Sigmoid colon (tissue), 7 donors: Measurements from ENCODE around the gene SLC9A3. TPM values are rescaled to one million over a fixed set of nuclear protein-coding genes. Genes with fewer than 3 reads are reported as not detected.

Source experiments
- DNase-seq: peaks from one replicate; pipeline ENCODE4 v3.0.0-alpha.2; 2019
- H3K27ac ChIP-seq, 4 donors: fragments of 200-600 bp; sonication (generic); one replicate each; pipeline ENCODE4 v1.5.1; 2016 to 2019; ENCODE audit warnings: mild to moderate bottlenecking in 1 of 4
- H3K27me3 ChIP-seq, 3 donors: fragments of 200-600 bp; sonication (generic); one replicate each; pipeline ENCODE4 v1.5.1; 2019; ENCODE audit warnings: mild to moderate bottlenecking in 1 of 3
- H3K36me3 ChIP-seq, 4 donors: fragments of 200-600 bp; sonication (generic); one replicate each; pipeline ENCODE4 v1.5.1; 2016 to 2019
- H3K4me1 ChIP-seq, 4 donors: fragments of 200-600 bp; sonication (generic); one replicate each; pipeline ENCODE4 v1.5.1; 2017 to 2019
- H3K4me3 ChIP-seq, 4 donors: fragments of 200-600 bp; sonication (generic); one replicate each; pipeline ENCODE4 v1.5.1; 2017 to 2019; ENCODE audit warnings: mild to moderate bottlenecking in 2 of 4, moderate library complexity in 1 of 4
- H3K9me3 ChIP-seq, 4 donors: fragments of 200-600 bp in 3 of 4; sonication (generic) in 3 of 4; one replicate each; pipeline versions ENCODE4 v1.5.1 to v1.6.1; 2013 to 2019
- EP300 ChIP-seq, 4 donors: sonication (generic); formaldehyde crosslinking; IDR thresholded peaks; one replicate each; pipeline ENCODE4 v1.6.1; 2017; ENCODE audit warnings: antibody characterized with exemption in 4 of 4
- POLR2A ChIP-seq, 2 donors: fragments of 450-650 bp; IDR thresholded peaks; one replicate each; pipeline ENCODE4 v1.6.1; 2016; ENCODE audit warnings: antibody characterized with exemption in 2 of 2, mild to moderate bottlenecking in 2 of 2, moderate library complexity in 2 of 2
- POLR2AphosphoS5 ChIP-seq, 4 donors: sonication (generic); formaldehyde crosslinking; IDR thresholded peaks; one replicate each; pipeline ENCODE4 v1.6.1; 2017; ENCODE audit warnings: antibody characterized with exemption in 4 of 4
- whole genome bisulfite sequencing, 2 donors: extraction: QIAGEN DNeasy Blood & Tissue Kit; methylation state at CpG; one replicate each; pipeline ENCODE4 v1.1.7; 2013; 5-methylcytosine and 5-hydroxymethylcytosine counted together
- intact Hi-C: fragments of 100-400 bp; cut with DNase I; formaldehyde crosslinking; loops from one replicate; pipeline ENCODE4 v1.15.1; 2023
- polyA plus RNA-seq, 3 donors: library from polyadenylated mRNA; stranded (reverse); fragments of 200-250 nt; gene quantifications; one replicate each; pipeline ENCODE4 v1.2.3, GENCODE V29; 2013
- total RNA-seq, 4 donors: library from RNA; depleted of rRNA; stranded (reverse); fragments of >200 nt; gene quantifications; one replicate each; pipeline ENCODE4 v1.1.0, GENCODE V29; 2016
- TF ChIP-seq, protein P1 (sequence below), 4 experiments: fragments of 450-650 bp in 3 of 4; fragments of 200-600 bp in 1 of 4; IDR thresholded peaks; one replicate each; pipeline ENCODE4 v1.5.1; 2016 to 2019; ENCODE audit warnings: antibody characterized with exemption in 4 of 4, mild to moderate bottlenecking in 3 of 4, moderate library complexity in 2 of 4
- donor health status: healthy with polysubstance abuse.
- donor health status: Bipolar disorder and iron deficiency.
- donor health status: healthy.

SLC9A3 gene
- total and polyA plus RNA-seq, 7 donors, result 0.83 to 51.3 (median 2.5) TPM

DNA sequence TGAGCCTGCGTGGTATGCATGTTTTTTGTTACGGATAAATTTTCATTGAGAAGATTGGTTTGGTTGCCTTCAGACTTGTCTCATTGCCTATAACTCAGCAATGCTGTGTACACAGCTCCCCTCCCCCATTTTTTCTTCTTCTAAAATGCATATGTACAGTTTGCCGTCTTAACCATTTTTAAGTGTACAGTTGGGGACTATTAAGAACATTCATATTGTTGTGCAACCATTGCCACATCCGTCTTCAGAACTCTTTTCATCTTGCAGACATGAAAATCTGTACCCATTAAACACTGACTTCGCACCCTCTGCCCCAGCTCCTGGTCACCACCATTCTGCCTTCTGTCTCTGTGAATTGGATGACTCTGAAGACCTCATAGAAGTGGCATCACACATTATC lies 75.1 kb downstream of the SLC9A3 start:
- Histone ChIP-seq H3K4me1 (peaks cover 0 to 8% (median 5%) of the 10 kb centered on the region in 4 donors), H3K27me3 (no peaks in the 10 kb centered on the region), H3K9me3 (peaks cover 0 to 8% (median 3%) of the 10 kb centered on the region in 4 donors), H3K27ac (no peak overlapping the region), H3K4me3 (no peak overlapping the region), H3K36me3 (peaks cover 21 to 87% (median 50%) of the 10 kb centered on the region in 4 donors)
- TF ChIP-seq, protein P1, sequence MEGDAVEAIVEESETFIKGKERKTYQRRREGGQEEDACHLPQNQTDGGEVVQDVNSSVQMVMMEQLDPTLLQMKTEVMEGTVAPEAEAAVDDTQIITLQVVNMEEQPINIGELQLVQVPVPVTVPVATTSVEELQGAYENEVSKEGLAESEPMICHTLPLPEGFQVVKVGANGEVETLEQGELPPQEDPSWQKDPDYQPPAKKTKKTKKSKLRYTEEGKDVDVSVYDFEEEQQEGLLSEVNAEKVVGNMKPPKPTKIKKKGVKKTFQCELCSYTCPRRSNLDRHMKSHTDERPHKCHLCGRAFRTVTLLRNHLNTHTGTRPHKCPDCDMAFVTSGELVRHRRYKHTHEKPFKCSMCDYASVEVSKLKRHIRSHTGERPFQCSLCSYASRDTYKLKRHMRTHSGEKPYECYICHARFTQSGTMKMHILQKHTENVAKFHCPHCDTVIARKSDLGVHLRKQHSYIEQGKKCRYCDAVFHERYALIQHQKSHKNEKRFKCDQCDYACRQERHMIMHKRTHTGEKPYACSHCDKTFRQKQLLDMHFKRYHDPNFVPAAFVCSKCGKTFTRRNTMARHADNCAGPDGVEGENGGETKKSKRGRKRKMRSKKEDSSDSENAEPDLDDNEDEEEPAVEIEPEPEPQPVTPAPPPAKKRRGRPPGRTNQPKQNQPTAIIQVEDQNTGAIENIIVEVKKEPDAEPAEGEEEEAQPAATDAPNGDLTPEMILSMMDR (IDR thresholded peaks at IDR 0.05), result no peak
- TF ChIP-seq POLR2A (IDR thresholded peaks at IDR 0.05) (no peak), POLR2AphosphoS5 (IDR thresholded peaks at IDR 0.05) (no peak), EP300 (IDR thresholded peaks at IDR 0.05) (no peak)
- intact Hi-C loops, result loop anchor here (10.0 kb wide), 2 partner anchors 166 to 174 kb away; partner anchors contain the start of genes CEP72 and PDCD6
- no peak for DNase-seq
- 95 to 96% methylated on average over 5 of the region's 5 CpGs for WGBS, 2 donors

DNA sequence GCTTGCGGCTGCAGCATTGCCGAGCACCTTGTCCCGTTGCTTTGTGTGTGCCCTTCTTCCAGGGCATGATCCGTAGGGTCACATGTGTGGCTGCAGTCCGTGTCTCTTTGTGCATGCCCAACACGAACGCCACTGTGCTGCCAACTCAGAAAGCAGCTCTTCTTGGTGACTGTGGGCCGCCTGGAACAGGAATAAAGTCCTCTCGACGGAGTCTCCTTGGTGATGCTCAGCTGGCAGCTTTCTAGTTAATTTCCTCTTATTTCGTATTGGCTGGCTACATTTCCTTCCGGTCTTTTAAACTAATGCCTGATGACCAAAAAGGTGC lies 75.5 kb downstream of the SLC9A3 start:
- DNase-seq, result no peak
- WGBS, 2 donors, result 92 to 93% methylated on average over 12 of the region's 12 CpGs
- Histone ChIP-seq H3K27me3 (no peaks in the 10 kb centered on the region), H3K9me3 (peaks cover 0 to 8% (median 3%) of the 10 kb centered on the region in 4 donors), H3K4me1 (peaks cover 0 to 12% (median 9%) of the 10 kb centered on the region in 4 donors), H3K27ac (no peak overlapping the region), H3K36me3 (peaks cover 17 to 83% (median 48%) of the 10 kb centered on the region in 4 donors), H3K4me3 (no peak overlapping the region)
- TF ChIP-seq POLR2A (IDR thresholded peaks at IDR 0.05) (no peak), POLR2AphosphoS5 (IDR thresholded peaks at IDR 0.05) (no peak)
- intact Hi-C loops, result loop anchor here (10.0 kb wide), 2 partner anchors 166 to 174 kb away; partner anchors contain the start of genes CEP72 and PDCD6

DNA sequence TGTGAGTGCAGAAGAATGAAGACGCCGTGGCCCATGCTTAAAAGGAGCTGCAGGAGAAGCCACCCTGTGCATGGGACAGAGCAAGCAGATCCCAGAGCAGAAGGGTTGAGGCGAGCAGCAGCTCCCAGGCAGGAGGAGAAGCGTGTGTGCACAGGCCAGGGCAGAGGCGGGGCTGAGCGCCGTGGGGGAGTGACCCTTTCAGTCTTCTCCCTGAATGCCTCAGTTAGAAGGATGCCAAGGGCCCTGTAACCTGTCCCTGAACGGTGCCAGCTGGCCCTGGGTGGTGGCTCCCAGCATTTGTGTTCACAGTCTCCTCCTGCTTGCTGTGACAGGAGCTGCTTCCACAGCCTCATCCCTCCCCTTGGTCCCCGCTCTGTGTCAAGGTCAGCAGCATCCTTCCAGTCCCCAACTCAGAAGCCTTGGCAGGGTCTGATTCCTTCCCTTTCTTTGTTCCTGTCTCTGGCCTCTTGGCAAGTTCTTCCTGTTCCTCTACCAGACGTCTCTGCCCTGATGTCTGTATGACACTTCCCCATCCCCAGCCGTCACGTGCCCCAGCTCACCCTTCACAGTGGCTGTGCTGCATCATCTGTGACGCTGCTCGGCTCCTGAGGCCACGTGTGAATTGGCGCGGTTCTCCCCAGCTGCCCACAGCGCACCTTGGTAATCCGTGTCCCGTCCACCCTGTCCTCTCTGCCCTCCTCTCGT lies 76.0 kb downstream of the SLC9A3 start:
- Histone ChIP-seq H3K4me3 (no peak overlapping the region), H3K9me3 (peaks cover 0 to 8% (median 3%) of the 10 kb centered on the region in 4 donors), H3K36me3 (peaks cover 13 to 77% (median 46%) of the 10 kb centered on the region in 4 donors), H3K27ac (no peak overlapping the region), H3K4me1 (peaks cover 0 to 16% (median 13%) of the 10 kb centered on the region in 4 donors), H3K27me3 (no peaks in the 10 kb centered on the region)
- WGBS, 2 donors, result 85 to 89% methylated on average over 21 of the region's 21 CpGs
- no peak for TF ChIP-seq EP300 (IDR thresholded peaks at IDR 0.05)
- TF ChIP-seq, protein P1 (IDR thresholded peaks at IDR 0.05), result no peak
- no peak for TF ChIP-seq POLR2AphosphoS5 (IDR thresholded peaks at IDR 0.05)
- no peak for TF ChIP-seq POLR2A (IDR thresholded peaks at IDR 0.05)
- intact Hi-C loops, result loop anchor here (10.0 kb wide), 2 partner anchors 167 to 173 kb away; partner anchors contain the start of genes CEP72 and PDCD6
- DNase-seq, result peak; percentile 79

DNA sequence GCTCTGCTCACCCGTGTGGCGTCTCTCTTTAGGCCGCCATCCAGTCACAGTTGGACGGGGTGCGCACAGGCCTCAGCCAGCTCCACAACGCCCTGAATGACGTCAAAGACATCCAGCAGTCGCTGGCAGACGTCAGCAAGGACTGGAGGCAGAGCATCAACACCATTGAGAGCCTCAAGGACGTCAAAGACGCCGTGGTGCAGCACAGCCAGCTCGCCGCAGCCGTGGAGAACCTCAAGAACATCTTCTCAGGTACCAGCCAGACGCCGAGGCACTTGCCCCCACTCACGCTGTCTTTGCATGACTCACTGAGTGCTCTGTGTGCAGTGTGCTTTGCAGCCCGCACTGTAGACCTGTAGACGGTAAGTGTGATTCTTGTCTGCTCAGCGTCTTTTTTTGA lies 76.7 kb downstream of the SLC9A3 start:
- DNase-seq, result peak; percentile 53
- intact Hi-C loops, result loop anchor here (10.0 kb wide), 2 partner anchors 167 to 173 kb away; partner anchors contain the start of genes CEP72 and PDCD6
- TF ChIP-seq, protein P1 (IDR thresholded peaks at IDR 0.05), result no peak
- TF ChIP-seq POLR2AphosphoS5 (IDR thresholded peaks at IDR 0.05), result no peak
- no peak for TF ChIP-seq POLR2A (IDR thresholded peaks at IDR 0.05)
- TF ChIP-seq EP300 (IDR thresholded peaks at IDR 0.05), result no peak
- Histone ChIP-seq H3K27ac (no peak overlapping the region), H3K36me3 (peaks cover 13 to 70% (median 44%) of the 10 kb centered on the region in 4 donors), H3K4me3 (no peak overlapping the region), H3K27me3 (no peaks in the 10 kb centered on the region), H3K4me1 (peaks cover 0 to 18% (median 13%) of the 10 kb centered on the region in 4 donors), H3K9me3 (peaks cover 0 to 8% (median 2%) of the 10 kb centered on the region in 4 donors)
- 95 to 96% methylated on average over 21 of the region's 21 CpGs for WGBS, 2 donors

DNA sequence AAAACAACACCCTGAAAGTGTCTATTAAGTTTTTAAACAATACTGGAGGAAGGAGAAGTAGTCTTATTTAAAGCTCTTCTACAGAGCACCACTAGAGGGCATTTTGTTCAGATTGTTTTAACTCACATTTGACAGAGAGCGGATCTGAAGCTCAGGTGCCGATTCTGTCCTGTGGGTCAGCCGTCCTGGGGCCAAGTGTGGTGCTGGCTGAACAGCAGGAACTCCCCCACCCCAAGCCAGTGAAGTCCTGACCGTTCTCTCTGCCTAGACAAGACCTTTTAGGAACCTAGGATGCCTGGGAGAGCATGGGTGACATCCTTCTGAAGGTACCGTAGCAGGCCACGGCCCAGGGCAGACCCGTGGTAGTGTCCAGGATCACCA lies 77.4 kb downstream of the SLC9A3 start:
- WGBS, 2 donors, result 49 to 63% methylated on average over 7 of the region's 7 CpGs
- H3K4me3 ChIP-seq, result no peak overlapping the region
- peak; percentile 46 for DNase-seq
- peaks cover 0 to 24% (median 20%) of the 10 kb centered on the region in 4 donors for H3K4me1 ChIP-seq
- no peaks in the 10 kb centered on the region for H3K27me3 ChIP-seq
- intact Hi-C loops, result loop anchor here (10.0 kb wide), 2 partner anchors 168 to 172 kb away; partner anchors contain the start of genes CEP72 and PDCD6
- no peak for TF ChIP-seq POLR2A (IDR thresholded peaks at IDR 0.05)
- TF ChIP-seq EP300 (IDR thresholded peaks at IDR 0.05), result no peak
- TF ChIP-seq, protein P1 (IDR thresholded peaks at IDR 0.05), result peak in 3 of 4 experiments; percentile 12 to 49 (median 18)
- TF ChIP-seq POLR2AphosphoS5 (IDR thresholded peaks at IDR 0.05), result no peak
- H3K9me3 ChIP-seq, result peaks cover 0 to 4% (median 1%) of the 10 kb centered on the region in 4 donors
- peaks cover 13 to 64% (median 39%) of the 10 kb centered on the region in 4 donors for H3K36me3 ChIP-seq
- H3K27ac ChIP-seq, result no peak overlapping the region
